ENCODE measurements around the gene DDX56. TPM values are rescaled to one million over a fixed set of nuclear protein-coding genes. Genes with fewer than 3 reads are reported as not detected.

Gene DDX56
- polyA plus RNA-seq, 3 donors: 32.2 to 69.3 (median 33.9) TPM

DNA sequence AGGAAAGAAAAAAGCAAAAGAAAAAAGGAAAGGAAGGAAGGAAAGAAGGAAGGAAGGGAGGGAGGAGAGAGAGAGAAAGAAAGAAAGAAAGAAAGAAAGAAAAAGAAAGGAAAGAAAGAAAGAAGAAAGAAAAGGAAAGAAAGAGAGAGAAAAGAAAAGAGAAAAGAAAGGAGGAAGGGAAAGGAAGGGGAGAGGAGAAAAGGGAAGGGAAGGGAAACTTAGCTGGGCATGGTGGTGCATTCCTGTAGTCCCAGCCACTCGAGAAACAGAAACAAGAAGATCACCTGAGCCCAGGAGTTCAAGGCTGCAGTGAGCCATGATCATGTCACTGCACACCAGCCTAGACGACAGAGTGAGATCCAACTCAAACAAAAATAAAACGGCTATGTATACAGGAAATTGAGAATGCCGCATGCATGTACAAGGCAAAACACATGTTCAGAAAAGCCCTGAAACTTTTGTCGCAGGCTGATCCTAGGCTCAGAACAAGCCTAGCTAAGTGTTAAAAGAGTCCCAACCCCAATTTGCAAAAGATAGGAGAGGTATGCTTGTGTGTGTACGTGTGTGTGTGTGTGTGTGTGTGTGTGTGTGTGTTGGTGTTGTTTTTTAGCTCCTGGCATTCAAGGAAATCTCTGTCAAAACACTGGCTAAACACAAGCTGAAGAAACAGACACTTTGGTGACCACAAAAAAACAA lies 26.0 kb downstream of the DDX56 start:
- intact Hi-C loops (cut with micrococcal nuclease): no loop called here
- TF ChIP-seq CTCF (IDR thresholded peaks at IDR 0.05): no peak
- Histone ChIP-seq H2AFZ (ENCODE audit: insufficient read depth, low read depth, low read length, poor library complexity, severe bottlenecking) (no peak overlapping the region), H3K4me3 (replicated peaks in 1 of 3; ENCODE audit: low read depth in 2 of 3, low read length in 3 of 3) (no peak overlapping the region), H3K4me2 (replicated peaks; ENCODE audit: extremely low read depth, low read length, poor library complexity, severe bottlenecking) (no peak overlapping the region), H3K27me3 (ENCODE audit: control insufficient read depth in 2 of 2, insufficient read depth in 2 of 2, low read length in 2 of 2) (no peaks in the 10 kb centered on the region), H3K4me1 (ENCODE audit: control insufficient read depth in 1 of 2, insufficient read depth in 2 of 2, low read length in 2 of 2) (peaks cover 5 to 6% of the 10 kb centered on the region in 2 donors), H3K9me3 (replicated peaks in 1 of 2; ENCODE audit: control insufficient read depth in 1 of 2, insufficient read depth in 1 of 2, low read length in 2 of 2) (no peaks in the 10 kb centered on the region), H3K9ac (ENCODE audit: insufficient read depth, low read length, poor library complexity, severe bottlenecking) (no peak overlapping the region), H3K27ac (ENCODE audit: low read depth in 1 of 2, low read length in 2 of 2) (no peak overlapping the region), H4K20me1 (ENCODE audit: insufficient read depth, low read length) (no peaks in the 10 kb centered on the region), H3K79me2 (ENCODE audit: insufficient read depth, low read length) (no peaks in the 10 kb centered on the region), H3K36me3 (replicated peaks in 1 of 2; ENCODE audit: control insufficient read depth in 1 of 2, insufficient read depth in 2 of 2, low read length in 2 of 2) (no peaks in the 10 kb centered on the region)
- peaks cover 9% of the 10 kb centered on the region for H3K4me1 Mint-ChIP-seq
- DNase-seq: no peak
- H3K9me3 Mint-ChIP-seq: peaks cover 0 to 6% (median 0%) of the 10 kb centered on the region in 7 donors
- H3K27me3 Mint-ChIP-seq (ENCODE audit: low read depth in 3 of 3): peaks cover 12 to 22% (median 17%) of the 10 kb centered on the region in 3 donors
- no peak overlapping the region for H3K27ac Mint-ChIP-seq
- no peaks in the 10 kb centered on the region for H3K36me3 Mint-ChIP-seq
- WGBS (ENCODE audit: insufficient coverage): 88% methylated on average over 5 of the region's 6 CpGs
- H3K4me3 Mint-ChIP-seq: no peak overlapping the region

GRCh38 chr7:44541876-44542610 lies 31.7 kb downstream of the DDX56 start:
- H3K4me3 ChIP-seq (replicated peaks in 1 of 3; ENCODE audit: low read depth in 2 of 3, low read length in 3 of 3): no peak overlapping the region
- Mint-ChIP-seq H3K27me3 (ENCODE audit: low read depth in 3 of 3) (peaks cover 2 to 14% (median 3%) of the 10 kb centered on the region in 3 donors), H3K4me1 (peaks cover 9% of the 10 kb centered on the region), H3K9me3 (no peaks in the 10 kb centered on the region), H3K4me3 (no peak overlapping the region), H3K36me3 (no peaks in the 10 kb centered on the region), H3K27ac (peak overlapping the region in 1 of 7 donors; percentile 25)
- H3K79me2 ChIP-seq (ENCODE audit: insufficient read depth, low read length): no peaks in the 10 kb centered on the region
- WGBS (ENCODE audit: insufficient coverage): 94% methylated on average over 5 of the region's 6 CpGs
- H3K27ac ChIP-seq (ENCODE audit: low read depth in 1 of 2, low read length in 2 of 2): no peak overlapping the region
- H4K20me1 ChIP-seq (ENCODE audit: insufficient read depth, low read length): no peaks in the 10 kb centered on the region
- H3K27me3 ChIP-seq (ENCODE audit: control insufficient read depth in 2 of 2, insufficient read depth in 2 of 2, low read length in 2 of 2): no peaks in the 10 kb centered on the region
- no peak overlapping the region for H3K4me2 ChIP-seq (replicated peaks; ENCODE audit: extremely low read depth, low read length, poor library complexity, severe bottlenecking)
- DNase-seq: no peak
- H3K9me3 ChIP-seq (replicated peaks in 1 of 2; ENCODE audit: control insufficient read depth in 1 of 2, insufficient read depth in 1 of 2, low read length in 2 of 2): no peaks in the 10 kb centered on the region
- H3K36me3 ChIP-seq (replicated peaks in 1 of 2; ENCODE audit: control insufficient read depth in 1 of 2, insufficient read depth in 2 of 2, low read length in 2 of 2): no peaks in the 10 kb centered on the region
- H3K9ac ChIP-seq (ENCODE audit: insufficient read depth, low read length, poor library complexity, severe bottlenecking): no peak overlapping the region
- intact Hi-C loops (cut with micrococcal nuclease): no loop called here
- H3K4me1 ChIP-seq (ENCODE audit: control insufficient read depth in 1 of 2, insufficient read depth in 2 of 2, low read length in 2 of 2): peaks cover 7 to 11% of the 10 kb centered on the region in 2 donors
- TF ChIP-seq CTCF (IDR thresholded peaks at IDR 0.05): no peak
- H2AFZ ChIP-seq (ENCODE audit: insufficient read depth, low read depth, low read length, poor library complexity, severe bottlenecking): no peak overlapping the region

Measured in CD14-positive monocyte (primary cell).